Hindlimb muscle (tissue), 1 donor: ENCODE data around the gene AHDC1. TPM values are rescaled to one million over a fixed set of nuclear protein-coding genes. Genes with fewer than 3 reads are reported as not detected.
"Not testable (repeated sequence)": the region's sequence is repeated elsewhere in the genome, so short reads cannot be mapped to it uniquely, and the experiment has no call there.

Experiments used
- DNase-seq: peaks from one replicate; pipeline ENCODE4 v3.0.0-alpha.2; 2013
- polyA plus RNA-seq: library from polyadenylated mRNA; unstranded; fragments of 120-200 nt; gene quantifications from one replicate; pipeline ENCODE4 v1.2.1, GENCODE V29; 2013; ENCODE audit not compliant: insufficient read length

AHDC1 gene
- polyA plus RNA-seq, 1 donor = 128 TPM

- no peak for DNase-seq
Observed at GRCh38 chr1:27632387-27633297, 28.7 kb upstream of the AHDC1 start.

- DNase-seq = no peak
Observed at GRCh38 chr1:27630859-27631491, 27.0 kb upstream of the AHDC1 start.

- no peak for DNase-seq
Observed at GRCh38 chr1:27628712-27629111, 24.8 kb upstream of the AHDC1 start.

- not testable (repeated sequence) for DNase-seq
Observed at GRCh38 chr1:27627733-27628132, 23.8 kb upstream of the AHDC1 start.

- DNase-seq = no peak
Observed at GRCh38 chr1:27627061-27627460, 23.1 kb upstream of the AHDC1 start.

GRCh38 chr1:27626031-27626935, 22.3 kb upstream of the AHDC1 start:
- no peak for DNase-seq

- no peak for DNase-seq
Observed at GRCh38 chr1:27624467-27625178, 20.7 kb upstream of the AHDC1 start.

GRCh38 chr1:27623327-27624212, 19.6 kb upstream of the AHDC1 start:
- DNase-seq = no peak

GRCh38 chr1:27622828-27623227, 18.9 kb upstream of the AHDC1 start:
- no peak for DNase-seq

GRCh38 chr1:27621051-27621920, 17.3 kb upstream of the AHDC1 start:
- no peak for DNase-seq

GRCh38 chr1:27619782-27620438, 16.0 kb upstream of the AHDC1 start:
- DNase-seq = not testable (repeated sequence)

- no peak for DNase-seq
Observed at GRCh38 chr1:27618341-27619082, 14.6 kb upstream of the AHDC1 start.

GRCh38 chr1:27617420-27617819, 13.5 kb upstream of the AHDC1 start:
- DNase-seq = no peak

GRCh38 chr1:27616441-27616840, 12.5 kb upstream of the AHDC1 start:
- DNase-seq = no peak

- DNase-seq = no peak
Observed at GRCh38 chr1:27615346-27616192, 11.6 kb upstream of the AHDC1 start.

GRCh38 chr1:27614625-27615344, 10.8 kb upstream of the AHDC1 start:
- no peak for DNase-seq

- DNase-seq = no peak
Observed at GRCh38 chr1:27614043-27614624, 10.2 kb upstream of the AHDC1 start.
